B cell (primary cell): ENCODE measurements around the gene CCDC88C. TPM values are rescaled to one million over a fixed set of nuclear protein-coding genes. Genes with fewer than 3 reads are reported as not detected.

Source experiments
- ATAC-seq: fragments of 200-7000 bp; cut with Tn5 transposase; one replicate; pipeline ENCODE4 v1.10.0; 2021; ENCODE audit warnings: low read depth, mild to moderate bottlenecking, moderate number of reproducible peaks, moderate library complexity
- CTCF ChIA-PET: fragments of 350-600 bp; sonication (Branson Sonifier 250); formaldehyde crosslinking; loops from one replicate; lab custom pipeline; 2021; ENCODE audit warnings: antibody characterized with exemption, inconsistent platforms; lab: Charles Lee
- POLR2A ChIA-PET: fragments of 350-600 bp; sonication (Branson Sonifier 250); formaldehyde crosslinking; loops from one replicate; lab custom pipeline; 2021; ENCODE audit warnings: antibody characterized with exemption; lab: Charles Lee
- DNase-seq: peaks from one replicate; pipeline ENCODE4 v3.0.0; 2013
- H2AFZ ChIP-seq: 2 replicates; pipeline ENCODE4 v1.6.1; 2012; ENCODE audit warnings: mild to moderate bottlenecking, low read depth, low read length; ENCODE audit not compliant: insufficient read depth, poor library complexity, severe bottlenecking
- H3K27ac ChIP-seq, 2 donors: 1 replicate in 1 of 2; 2 replicates in 1 of 2; pipeline ENCODE4 v1.5.1; 2012 to 2013; ENCODE audit warnings: low read length in 2 of 2, mild to moderate bottlenecking in 2 of 2, moderate library complexity in 1 of 2
- H3K27me3 ChIP-seq, 4 experiments: fragments of 200-600 bp in 1 of 4; sonication (generic) in 1 of 4; replicated peaks in 1 of 4; 1 replicate in 2 of 4; 2 replicates in 2 of 4; pipeline versions ENCODE4 v1.6.1 to v1.7.0; 2013 to 2016; ENCODE audit warnings: low read length in 3 of 4, mild to moderate bottlenecking in 2 of 4, mixed read lengths in 1 of 4, moderate library complexity in 1 of 4; ENCODE audit not compliant: insufficient read depth in 4 of 4, control insufficient read depth in 3 of 4; ENCODE audit errors: control extremely low read depth in 1 of 4
- H3K36me3 ChIP-seq, 2 experiments: replicated peaks in 1 of 2; 1 replicate in 1 of 2; 2 replicates in 1 of 2; pipeline versions ENCODE4 v1.6.1 to v1.7.1; 2013; ENCODE audit warnings: low read length in 1 of 2; ENCODE audit not compliant: insufficient read depth in 2 of 2, control insufficient read depth in 1 of 2; ENCODE audit errors: control extremely low read depth in 1 of 2, extremely low read depth in 1 of 2
- H3K4me1 ChIP-seq, 2 donors: fragments of 200-600 bp in 1 of 2; sonication (generic) in 1 of 2; 1 replicate in 1 of 2; 2 replicates in 1 of 2; pipeline versions ENCODE4 v1.5.1 to v1.6.1; 2013 to 2017; ENCODE audit warnings: low read length in 2 of 2; ENCODE audit not compliant: control insufficient read depth in 2 of 2, insufficient read depth in 2 of 2
- H3K4me2 ChIP-seq: replicated peaks from 2 replicates; pipeline ENCODE3; 2012; ENCODE audit warnings: mild to moderate bottlenecking, low read depth, low read length; ENCODE audit not compliant: poor library complexity, severe bottlenecking
- H3K4me3 ChIP-seq, 5 experiments: fragments of 200-600 bp in 1 of 5; sonication (generic) in 1 of 5; 1 replicate in 3 of 5; 2 replicates in 2 of 5; pipeline versions ENCODE4 v1.5.1 to v1.7.0; 2011 to 2016; ENCODE audit warnings: low read length in 4 of 5, mild to moderate bottlenecking in 4 of 5, low read depth in 2 of 5, control low read depth in 1 of 5, moderate library complexity in 1 of 5; ENCODE audit not compliant: insufficient read depth in 1 of 5; ENCODE audit errors: control extremely low read depth in 1 of 5, extremely low read depth in 1 of 5
- H3K79me2 ChIP-seq: fragments of 200-600 bp; sonication (generic); one replicate; pipeline ENCODE4 v1.6.0; 2016; ENCODE audit warnings: low read length; ENCODE audit not compliant: control insufficient read depth, insufficient read depth
- H3K9ac ChIP-seq: fragments of 200-600 bp; sonication (generic); 2 replicates; pipeline ENCODE4 v1.6.1; 2017; ENCODE audit warnings: mild to moderate bottlenecking, low read length, moderate library complexity
- H3K9me3 ChIP-seq, 3 donors: one replicate each; pipeline versions ENCODE4 v1.6.1 to v1.7.1; 2013; ENCODE audit warnings: low read length in 2 of 3; ENCODE audit not compliant: control insufficient read depth in 2 of 3, insufficient read depth in 1 of 3; ENCODE audit errors: control extremely low read depth in 1 of 3
- H4K20me1 ChIP-seq: 2 replicates; pipeline ENCODE4 v1.6.0; 2012; ENCODE audit warnings: mild to moderate bottlenecking, low read length; ENCODE audit not compliant: insufficient read depth, control insufficient read depth, poor library complexity, severe bottlenecking
- H3K27ac Mint-ChIP-seq: one replicate; pipeline ENCODE4 v1.8.0; 2021; ENCODE audit warnings: mixed read lengths
- H3K27me3 Mint-ChIP-seq: one replicate; pipeline ENCODE4 v1.8.0; 2021; ENCODE audit warnings: mixed read lengths
- H3K4me1 Mint-ChIP-seq: one replicate; pipeline ENCODE4 v1.8.0; 2021; ENCODE audit warnings: mixed read lengths
- H3K4me3 Mint-ChIP-seq: one replicate; pipeline ENCODE4 v1.8.0; 2021; ENCODE audit warnings: mixed read lengths
- H3K9me3 Mint-ChIP-seq: one replicate; pipeline ENCODE4 v1.8.0; 2022; ENCODE audit warnings: mixed read lengths; ENCODE audit not compliant: insufficient read depth
- EZH2 ChIP-seq: IDR thresholded peaks from 2 replicates; pipeline ENCODE4 v1.6.1; 2012; ENCODE audit warnings: borderline replicate concordance, low read depth, mild to moderate bottlenecking, moderate library complexity, low read length; ENCODE audit not compliant: insufficient read depth, poor library complexity, severe bottlenecking
- whole genome bisulfite sequencing: methylation state at CpG from one replicate; pipeline ENCODE4 v1.1.5; 2013; ENCODE audit warnings: missing lambda C conversion rate; ENCODE audit not compliant: insufficient coverage; 5-methylcytosine and 5-hydroxymethylcytosine counted together
- intact Hi-C: fragments of 100-400 bp; cut with micrococcal nuclease; formaldehyde crosslinking; loops from one replicate; pipeline ENCODE4 v1.10.0; 2022
- polyA plus RNA-seq: library from polyadenylated mRNA; depleted of rRNA; stranded (reverse); fragments of >200 nt; gene quantifications from 2 replicates; pipeline ENCODE4 v1.2.3, GENCODE V29; 2012
- total RNA-seq, 2 donors: library from RNA; stranded (reverse); fragments of 120-200 nt in 1 of 2; gene quantifications; 1 replicate in 1 of 2; 2 replicates in 1 of 2; pipeline versions ENCODE4 v1.2.3 to v1.2.4, GENCODE V29; 2013 to 2022
- TF ChIP-seq, protein P1 (sequence below): fragments of 200-600 bp; IDR thresholded peaks from one replicate; pipeline ENCODE4 v1.8.0; 2022; ENCODE audit warnings: antibody characterized with exemption, mild to moderate bottlenecking

Gene CCDC88C
- total and polyA plus RNA-seq, 2 donors (not counting 1 experiment from before 2014, with no cell fraction given): 98.7 to 181 TPM

DNA sequence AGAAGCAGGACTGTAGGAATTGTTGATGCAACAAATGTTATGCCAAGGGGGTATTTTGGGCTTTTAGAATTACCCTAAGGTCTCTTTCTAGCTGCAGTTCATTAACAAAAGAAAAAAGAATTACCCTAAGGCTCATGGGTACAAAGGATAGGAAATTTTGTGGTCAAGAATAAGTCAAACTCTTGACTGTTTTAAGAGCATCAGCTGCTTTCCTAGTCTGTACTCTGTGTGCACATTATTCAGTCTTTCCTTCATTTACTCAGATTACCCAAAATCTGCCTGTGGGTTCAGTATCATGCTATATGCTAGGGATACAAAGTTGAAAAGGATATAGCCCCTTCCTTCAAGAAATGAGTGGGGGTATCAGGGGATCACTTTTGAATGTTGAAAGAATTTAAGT, 36.5 kb upstream of the CCDC88C start:
- no peaks in the 10 kb centered on the region for H3K4me1 ChIP-seq
- CTCF ChIA-PET: no interaction called here
- no peak overlapping the region for H3K4me2 ChIP-seq
- H3K27ac ChIP-seq: no peak overlapping the region
- H3K27me3 ChIP-seq: no peaks in the 10 kb centered on the region
- Mint-ChIP-seq H3K9me3 (no peaks in the 10 kb centered on the region), H3K27ac (peak overlapping the region; percentile 37), H3K4me1 (peaks cover 6% of the 10 kb centered on the region), H3K4me3 (no peak overlapping the region), H3K27me3 (no peaks in the 10 kb centered on the region)
- ATAC-seq (no peak), DNase-seq (no peak)
- TF ChIP-seq, protein P1, sequence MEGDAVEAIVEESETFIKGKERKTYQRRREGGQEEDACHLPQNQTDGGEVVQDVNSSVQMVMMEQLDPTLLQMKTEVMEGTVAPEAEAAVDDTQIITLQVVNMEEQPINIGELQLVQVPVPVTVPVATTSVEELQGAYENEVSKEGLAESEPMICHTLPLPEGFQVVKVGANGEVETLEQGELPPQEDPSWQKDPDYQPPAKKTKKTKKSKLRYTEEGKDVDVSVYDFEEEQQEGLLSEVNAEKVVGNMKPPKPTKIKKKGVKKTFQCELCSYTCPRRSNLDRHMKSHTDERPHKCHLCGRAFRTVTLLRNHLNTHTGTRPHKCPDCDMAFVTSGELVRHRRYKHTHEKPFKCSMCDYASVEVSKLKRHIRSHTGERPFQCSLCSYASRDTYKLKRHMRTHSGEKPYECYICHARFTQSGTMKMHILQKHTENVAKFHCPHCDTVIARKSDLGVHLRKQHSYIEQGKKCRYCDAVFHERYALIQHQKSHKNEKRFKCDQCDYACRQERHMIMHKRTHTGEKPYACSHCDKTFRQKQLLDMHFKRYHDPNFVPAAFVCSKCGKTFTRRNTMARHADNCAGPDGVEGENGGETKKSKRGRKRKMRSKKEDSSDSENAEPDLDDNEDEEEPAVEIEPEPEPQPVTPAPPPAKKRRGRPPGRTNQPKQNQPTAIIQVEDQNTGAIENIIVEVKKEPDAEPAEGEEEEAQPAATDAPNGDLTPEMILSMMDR: no peak
- no peak for TF ChIP-seq EZH2
- H4K20me1 ChIP-seq: peaks cover 7% of the 10 kb centered on the region
- H3K9ac ChIP-seq: no peak overlapping the region
- POLR2A ChIA-PET: no interaction called here
- no peak overlapping the region for H2AFZ ChIP-seq
- intact Hi-C loops: no loop called here
- no peaks in the 10 kb centered on the region for H3K79me2 ChIP-seq
- H3K4me3 ChIP-seq: no peak overlapping the region
- H3K9me3 ChIP-seq: no peaks in the 10 kb centered on the region
- peaks cover 2 to 15% of the 10 kb centered on the region in 2 experiments for H3K36me3 ChIP-seq

DNA sequence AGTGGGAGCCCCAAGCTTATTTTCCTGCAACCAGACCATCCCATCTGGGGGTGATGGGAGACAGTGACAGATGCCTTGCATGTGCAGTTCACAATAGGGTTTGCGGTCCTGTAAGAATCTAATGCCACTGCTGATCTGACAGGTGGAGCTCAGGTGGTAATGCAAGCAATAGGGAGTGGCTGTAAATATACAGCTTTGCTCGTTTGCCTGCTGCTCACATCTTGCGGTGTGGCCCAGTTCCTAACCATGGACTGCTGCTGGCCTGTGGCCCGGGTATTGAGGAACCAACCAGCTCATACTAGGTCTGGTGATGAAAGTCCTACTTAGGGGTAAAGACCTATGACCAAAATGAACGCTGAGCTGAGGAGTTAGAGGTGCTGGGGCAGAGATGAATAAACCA, 36.1 kb upstream of the CCDC88C start:
- H4K20me1 ChIP-seq: peaks cover 6% of the 10 kb centered on the region
- H3K4me1 Mint-ChIP-seq: peaks cover 6% of the 10 kb centered on the region
- no peaks in the 10 kb centered on the region for H3K4me1 ChIP-seq
- ATAC-seq (no peak), DNase-seq (no peak)
- H2AFZ ChIP-seq: no peak overlapping the region
- CTCF ChIA-PET: no interaction called here
- H3K9ac ChIP-seq: no peak overlapping the region
- H3K79me2 ChIP-seq: no peaks in the 10 kb centered on the region
- H3K36me3 ChIP-seq: peaks cover 2 to 13% of the 10 kb centered on the region in 2 experiments
- H3K27me3 ChIP-seq: no peaks in the 10 kb centered on the region
- intact Hi-C loops: no loop called here
- no peak overlapping the region for H3K27ac ChIP-seq
- no peaks in the 10 kb centered on the region for H3K9me3 ChIP-seq
- H3K4me2 ChIP-seq: no peak overlapping the region
- POLR2A ChIA-PET: no interaction called here
- TF ChIP-seq EZH2: no peak
- TF ChIP-seq, protein P1: no peak
- WGBS: 85% methylated on average over 5 of the region's 5 CpGs
- H3K9me3 Mint-ChIP-seq: no peaks in the 10 kb centered on the region
- peak overlapping the region; percentile 37 for H3K27ac Mint-ChIP-seq
- H3K4me3 Mint-ChIP-seq: no peak overlapping the region
- H3K27me3 Mint-ChIP-seq: no peaks in the 10 kb centered on the region
- H3K4me3 ChIP-seq: no peak overlapping the region
